GM12878 (cell line): ENCODE data around the gene EMILIN2.
"Not testable (repeated sequence)": the region's sequence is repeated elsewhere in the genome, so short reads cannot be mapped to it uniquely, and the experiment has no call there.

Source experiments
- DPF2 ChIP-seq: fragments of 450-650 bp; IDR thresholded peaks from 2 replicates; pipeline ENCODE4 v1.6.1; 2017; ENCODE audit warnings: mild to moderate bottlenecking
- PKNOX1 ChIP-seq: fragments of 450-650 bp; IDR thresholded peaks from 2 replicates; pipeline ENCODE4 v1.6.1; 2016; ENCODE audit warnings: mild to moderate bottlenecking

DNA sequence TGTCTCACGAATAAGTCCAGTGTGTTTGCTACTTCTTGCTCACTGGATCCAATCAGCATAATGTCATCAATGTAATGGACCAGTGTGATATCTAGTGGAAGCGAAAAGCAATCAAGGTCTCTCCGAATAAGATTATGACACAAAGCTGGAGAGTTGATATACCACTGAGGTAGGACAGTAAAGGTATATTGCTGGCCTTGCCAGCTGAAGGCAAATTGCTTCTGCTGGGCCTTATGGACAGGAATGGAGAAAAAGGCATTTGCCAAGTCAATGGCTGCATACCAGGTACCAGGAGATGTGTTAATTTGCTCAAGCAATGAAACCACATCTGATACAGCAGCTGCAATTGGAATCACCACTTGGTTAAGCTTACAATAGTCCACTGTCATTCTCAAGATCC lies 10.7 kb upstream of the EMILIN2 start:
- TF ChIP-seq PKNOX1, DPF2: not testable (repeated sequence)
